ENCODE measurements around the gene ANO6. TPM values are rescaled to one million over a fixed set of nuclear protein-coding genes. Genes with fewer than 3 reads are reported as not detected.
A peak's percentile ranks its signal among the peaks of the same experiment; 100 is the strongest.

The ANO6 gene
- polyA plus RNA-seq, 2 donors: 2.6 to 6.9 TPM

DNA sequence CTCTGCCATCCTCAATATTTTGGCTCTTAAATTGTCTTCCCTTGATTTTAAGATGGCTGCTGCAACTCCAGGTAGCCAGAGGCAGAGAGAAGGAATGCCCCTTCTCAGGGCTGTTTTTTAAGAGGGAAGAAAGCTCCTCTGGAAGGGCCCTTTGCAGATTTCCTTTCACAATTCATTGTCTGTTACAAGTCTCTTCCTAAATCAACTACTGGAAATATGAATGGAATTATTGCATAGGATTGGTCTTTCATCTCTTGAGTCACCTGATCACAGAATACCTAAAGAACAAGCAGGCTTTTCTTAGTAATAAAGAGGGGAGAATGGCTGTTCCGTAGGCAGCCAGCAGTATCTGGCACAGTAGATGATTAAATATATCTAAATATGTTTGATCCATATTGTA is 118.5 kb downstream of the ANO6 start:
- H3K4me1 ChIP-seq (ENCODE audit: control insufficient read depth in 2 of 2, insufficient read depth in 2 of 2, low read length in 1 of 2): no peaks in the 10 kb centered on the region
- H3K27ac ChIP-seq (ENCODE audit: low read depth in 2 of 2, low read length in 1 of 2): no peak overlapping the region
- no peaks in the 10 kb centered on the region for H3K27me3 ChIP-seq (ENCODE audit: control insufficient read depth in 1 of 2, insufficient read depth in 2 of 2, low read length in 2 of 2)
- peaks cover 0 to 3% of the 10 kb centered on the region in 2 donors for H3K36me3 ChIP-seq (ENCODE audit: control insufficient read depth in 2 of 2, insufficient read depth in 2 of 2, low read length in 1 of 2)
- WGBS, 2 donors: 98 to 100% methylated on average over 1 of the region's 1 CpG
- no peaks in the 10 kb centered on the region for H3K9me3 ChIP-seq (ENCODE audit: control insufficient read depth in 2 of 2, insufficient read depth in 1 of 2, low read depth in 1 of 2, low read length in 1 of 2)
- no peak overlapping the region for H3K4me3 ChIP-seq (ENCODE audit: low read depth in 1 of 2, low read length in 2 of 2)

- Histone ChIP-seq H3K4me1 (ENCODE audit: control insufficient read depth in 2 of 2, insufficient read depth in 2 of 2, low read length in 1 of 2) (no peaks in the 10 kb centered on the region), H3K36me3 (ENCODE audit: control insufficient read depth in 2 of 2, insufficient read depth in 2 of 2, low read length in 1 of 2) (peaks cover 0 to 3% of the 10 kb centered on the region in 2 donors), H3K27me3 (ENCODE audit: control insufficient read depth in 1 of 2, insufficient read depth in 2 of 2, low read length in 2 of 2) (no peaks in the 10 kb centered on the region), H3K27ac (ENCODE audit: low read depth in 2 of 2, low read length in 1 of 2) (no peak overlapping the region), H3K4me3 (ENCODE audit: low read depth in 1 of 2, low read length in 2 of 2) (no peak overlapping the region), H3K9me3 (ENCODE audit: control insufficient read depth in 2 of 2, insufficient read depth in 1 of 2, low read depth in 1 of 2, low read length in 1 of 2) (no peaks in the 10 kb centered on the region)
- WGBS, 2 donors: 92 to 97% methylated on average over 2 of the region's 2 CpGs
Observed at GRCh38 chr12:45336331-45336730, 120.4 kb downstream of the ANO6 start.

GRCh38 chr12:45336762-45337596 is 121.1 kb downstream of the ANO6 start:
- Histone ChIP-seq H3K9me3 (ENCODE audit: control insufficient read depth in 2 of 2, insufficient read depth in 1 of 2, low read depth in 1 of 2, low read length in 1 of 2) (no peaks in the 10 kb centered on the region), H3K36me3 (ENCODE audit: control insufficient read depth in 2 of 2, insufficient read depth in 2 of 2, low read length in 1 of 2) (peaks cover 0 to 3% of the 10 kb centered on the region in 2 donors), H3K27me3 (ENCODE audit: control insufficient read depth in 1 of 2, insufficient read depth in 2 of 2, low read length in 2 of 2) (no peaks in the 10 kb centered on the region), H3K27ac (ENCODE audit: low read depth in 2 of 2, low read length in 1 of 2) (no peak overlapping the region), H3K4me1 (ENCODE audit: control insufficient read depth in 2 of 2, insufficient read depth in 2 of 2, low read length in 1 of 2) (no peaks in the 10 kb centered on the region), H3K4me3 (ENCODE audit: low read depth in 1 of 2, low read length in 2 of 2) (no peak overlapping the region)
- WGBS, 2 donors: 91 to 92% methylated on average over 3 of the region's 3 CpGs

DNA sequence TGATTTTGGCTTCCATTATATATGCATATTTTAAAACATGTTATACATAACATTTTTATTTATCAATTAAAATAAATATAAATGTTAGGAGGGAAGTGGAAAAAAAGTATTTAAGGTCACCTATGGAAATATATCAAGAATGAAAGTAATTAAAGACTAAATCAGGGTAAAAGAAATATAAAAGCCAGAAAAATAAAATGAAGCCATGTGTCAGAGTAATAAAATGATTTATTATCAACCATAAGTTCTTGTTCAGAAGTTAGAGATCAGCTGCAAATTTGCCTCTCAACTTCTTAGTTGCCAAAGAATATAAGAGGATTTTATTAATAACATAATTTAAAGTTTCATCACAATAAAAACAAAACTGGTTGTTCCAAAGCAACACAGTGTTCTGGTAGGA is 121.9 kb downstream of the ANO6 start:
- Histone ChIP-seq H3K27ac (ENCODE audit: low read depth in 2 of 2, low read length in 1 of 2) (no peak overlapping the region), H3K36me3 (ENCODE audit: control insufficient read depth in 2 of 2, insufficient read depth in 2 of 2, low read length in 1 of 2) (no peaks in the 10 kb centered on the region), H3K9me3 (ENCODE audit: control insufficient read depth in 2 of 2, insufficient read depth in 1 of 2, low read depth in 1 of 2, low read length in 1 of 2) (no peaks in the 10 kb centered on the region), H3K4me3 (ENCODE audit: low read depth in 1 of 2, low read length in 2 of 2) (no peak overlapping the region), H3K4me1 (ENCODE audit: control insufficient read depth in 2 of 2, insufficient read depth in 2 of 2, low read length in 1 of 2) (no peaks in the 10 kb centered on the region), H3K27me3 (ENCODE audit: control insufficient read depth in 1 of 2, insufficient read depth in 2 of 2, low read length in 2 of 2) (no peaks in the 10 kb centered on the region)

- H3K27me3 ChIP-seq (ENCODE audit: control insufficient read depth in 1 of 2, insufficient read depth in 2 of 2, low read length in 2 of 2): no peaks in the 10 kb centered on the region
- no peaks in the 10 kb centered on the region for H3K9me3 ChIP-seq (ENCODE audit: control insufficient read depth in 2 of 2, insufficient read depth in 1 of 2, low read depth in 1 of 2, low read length in 1 of 2)
- no peaks in the 10 kb centered on the region for H3K4me1 ChIP-seq (ENCODE audit: control insufficient read depth in 2 of 2, insufficient read depth in 2 of 2, low read length in 1 of 2)
- no peak overlapping the region for H3K4me3 ChIP-seq (ENCODE audit: low read depth in 1 of 2, low read length in 2 of 2)
- H3K36me3 ChIP-seq (ENCODE audit: control insufficient read depth in 2 of 2, insufficient read depth in 2 of 2, low read length in 1 of 2): peaks cover 0 to 1% of the 10 kb centered on the region in 2 donors
- no peak overlapping the region for H3K27ac ChIP-seq (ENCODE audit: low read depth in 2 of 2, low read length in 1 of 2)
- 85 to 92% methylated on average over 1 of the region's 1 CpG for WGBS, 2 donors
Observed at GRCh38 chr12:45338272-45338671, 122.4 kb downstream of the ANO6 start.

DNA sequence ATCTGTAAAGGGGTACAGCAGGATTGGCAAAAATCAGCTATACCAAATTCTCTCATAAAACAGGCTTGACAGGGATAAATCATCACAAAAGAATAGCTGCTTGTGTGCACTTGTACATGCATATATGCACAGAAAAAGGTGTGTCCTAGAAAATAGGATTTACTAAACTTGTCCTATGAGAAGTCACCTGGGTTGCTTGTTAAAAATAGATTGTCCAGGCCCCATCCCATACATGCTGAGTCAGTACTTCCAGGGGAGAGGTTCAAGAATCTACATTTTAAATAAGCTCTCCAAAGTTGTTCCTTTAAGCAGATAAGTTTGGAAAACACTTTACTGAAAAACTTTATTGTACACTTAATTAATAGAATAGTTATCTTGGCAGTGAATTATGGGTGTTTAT is 123.1 kb downstream of the ANO6 start:
- Histone ChIP-seq H3K9me3 (ENCODE audit: control insufficient read depth in 2 of 2, insufficient read depth in 1 of 2, low read depth in 1 of 2, low read length in 1 of 2) (no peaks in the 10 kb centered on the region), H3K4me1 (ENCODE audit: control insufficient read depth in 2 of 2, insufficient read depth in 2 of 2, low read length in 1 of 2) (no peaks in the 10 kb centered on the region), H3K27ac (ENCODE audit: low read depth in 2 of 2, low read length in 1 of 2) (peak overlapping the region in 1 of 2 donors; percentile 56), H3K36me3 (ENCODE audit: control insufficient read depth in 2 of 2, insufficient read depth in 2 of 2, low read length in 1 of 2) (peaks cover 0 to 3% of the 10 kb centered on the region in 2 donors), H3K4me3 (ENCODE audit: low read depth in 1 of 2, low read length in 2 of 2) (no peak overlapping the region), H3K27me3 (ENCODE audit: control insufficient read depth in 1 of 2, insufficient read depth in 2 of 2, low read length in 2 of 2) (no peaks in the 10 kb centered on the region)

- no peak overlapping the region for H3K4me3 ChIP-seq (ENCODE audit: low read depth in 1 of 2, low read length in 2 of 2)
- H3K27ac ChIP-seq (ENCODE audit: low read depth in 2 of 2, low read length in 1 of 2): no peak overlapping the region
- WGBS, 2 donors: 86 to 87% methylated on average over 3 of the region's 3 CpGs
- H3K27me3 ChIP-seq (ENCODE audit: control insufficient read depth in 1 of 2, insufficient read depth in 2 of 2, low read length in 2 of 2): no peaks in the 10 kb centered on the region
- peaks cover 0 to 3% of the 10 kb centered on the region in 2 donors for H3K36me3 ChIP-seq (ENCODE audit: control insufficient read depth in 2 of 2, insufficient read depth in 2 of 2, low read length in 1 of 2)
- H3K9me3 ChIP-seq (ENCODE audit: control insufficient read depth in 2 of 2, insufficient read depth in 1 of 2, low read depth in 1 of 2, low read length in 1 of 2): no peaks in the 10 kb centered on the region
- H3K4me1 ChIP-seq (ENCODE audit: control insufficient read depth in 2 of 2, insufficient read depth in 2 of 2, low read length in 1 of 2): no peaks in the 10 kb centered on the region
Observed at GRCh38 chr12:45342171-45342570, 126.3 kb downstream of the ANO6 start.

DNA sequence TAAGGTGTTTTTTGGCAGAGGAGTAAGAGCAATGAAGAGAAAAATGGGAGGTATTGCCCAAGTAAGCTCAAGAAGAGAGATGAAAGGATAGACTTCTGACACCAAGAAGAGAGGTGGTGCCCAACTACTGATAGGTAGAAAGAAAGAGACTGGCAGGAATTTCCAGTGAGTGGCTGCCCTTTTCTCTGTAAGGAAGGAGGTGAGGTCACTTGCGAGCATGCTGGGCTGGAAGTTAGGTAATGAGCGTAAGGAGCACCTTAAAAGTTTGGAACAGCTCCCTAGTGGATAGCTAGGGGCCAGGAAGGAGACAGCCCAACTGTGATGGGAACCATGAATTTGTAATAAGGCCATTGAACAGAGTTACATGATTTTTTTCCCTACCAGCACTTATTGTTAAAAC is 127.0 kb downstream of the ANO6 start:
- Histone ChIP-seq H3K9me3 (ENCODE audit: control insufficient read depth in 2 of 2, insufficient read depth in 1 of 2, low read depth in 1 of 2, low read length in 1 of 2) (no peaks in the 10 kb centered on the region), H3K36me3 (ENCODE audit: control insufficient read depth in 2 of 2, insufficient read depth in 2 of 2, low read length in 1 of 2) (peaks cover 0 to 3% of the 10 kb centered on the region in 2 donors), H3K4me1 (ENCODE audit: control insufficient read depth in 2 of 2, insufficient read depth in 2 of 2, low read length in 1 of 2) (no peaks in the 10 kb centered on the region), H3K27ac (ENCODE audit: low read depth in 2 of 2, low read length in 1 of 2) (no peak overlapping the region), H3K27me3 (ENCODE audit: control insufficient read depth in 1 of 2, insufficient read depth in 2 of 2, low read length in 2 of 2) (no peaks in the 10 kb centered on the region), H3K4me3 (ENCODE audit: low read depth in 1 of 2, low read length in 2 of 2) (no peak overlapping the region)
- WGBS, 2 donors: 94 to 96% methylated on average over 2 of the region's 2 CpGs

- no peaks in the 10 kb centered on the region for H3K4me1 ChIP-seq (ENCODE audit: control insufficient read depth in 2 of 2, insufficient read depth in 2 of 2, low read length in 1 of 2)
- peaks cover 0 to 5% of the 10 kb centered on the region in 2 donors for H3K36me3 ChIP-seq (ENCODE audit: control insufficient read depth in 2 of 2, insufficient read depth in 2 of 2, low read length in 1 of 2)
- 93 to 97% methylated on average over 6 of the region's 6 CpGs for WGBS, 2 donors
- H3K27ac ChIP-seq (ENCODE audit: low read depth in 2 of 2, low read length in 1 of 2): no peak overlapping the region
- H3K4me3 ChIP-seq (ENCODE audit: low read depth in 1 of 2, low read length in 2 of 2): no peak overlapping the region
- H3K27me3 ChIP-seq (ENCODE audit: control insufficient read depth in 1 of 2, insufficient read depth in 2 of 2, low read length in 2 of 2): no peaks in the 10 kb centered on the region
- H3K9me3 ChIP-seq (ENCODE audit: control insufficient read depth in 2 of 2, insufficient read depth in 1 of 2, low read depth in 1 of 2, low read length in 1 of 2): no peaks in the 10 kb centered on the region
Observed at GRCh38 chr12:45343269-45344051, 127.6 kb downstream of the ANO6 start.

Data from esophagus (tissue), 2 donors.